HepG2 (cell line): Measurements from ENCODE around the gene NUP62. TPM values are rescaled to one million over a fixed set of nuclear protein-coding genes. Genes with fewer than 3 reads are reported as not detected.

ENCODE experiments used
- ADNP ChIP-seq: sonication (generic); formaldehyde crosslinking; IDR thresholded peaks from 2 replicates; pipeline ENCODE4 v1.4.0; 2020; ENCODE audit warnings: missing genetic modification reagents
- LCORL ChIP-seq, 2 experiments: fragments of 450-650 bp in 1 of 2; sonication (generic) in 1 of 2; formaldehyde crosslinking in 1 of 2; IDR thresholded peaks; 2 replicates each; pipeline versions ENCODE4 v1.5.0 to v1.6.1; 2017 to 2020; ENCODE audit warnings: antibody characterized with exemption in 1 of 2, missing genetic modification reagents in 1 of 2
- MAFK ChIP-seq, 2 experiments: IDR thresholded peaks in 1 of 2; conservative IDR thresholded peaks in 1 of 2; 2 replicates each; pipeline ENCODE4 v1.6.1; 2011; ENCODE audit warnings: improper control_type of control experiment in 2 of 2, low read length in 2 of 2
- MTA1 ChIP-seq: sonication (generic); formaldehyde crosslinking; IDR thresholded peaks from 2 replicates; pipeline ENCODE4 v1.4.0; 2020; ENCODE audit warnings: missing genetic modification reagents, mild to moderate bottlenecking, borderline replicate concordance
- MTF2 ChIP-seq: sonication (generic); formaldehyde crosslinking; IDR thresholded peaks from 2 replicates; pipeline ENCODE4 v1.5.0; 2020; ENCODE audit warnings: missing genetic modification reagents, borderline replicate concordance
- NCOR1 ChIP-seq: fragments of 200-600 bp; sonication (generic); IDR thresholded peaks from 2 replicates; pipeline ENCODE4 v1.7.0; 2017; ENCODE audit warnings: antibody characterized with exemption, low read length, borderline replicate concordance
- NFIC ChIP-seq: IDR thresholded peaks from 2 replicates; pipeline ENCODE4 v1.6.1; 2012; ENCODE audit warnings: mild to moderate bottlenecking, low read length, inconsistent platforms
- NFRKB ChIP-seq: fragments of 450-650 bp; IDR thresholded peaks from 2 replicates; pipeline ENCODE4 v1.6.1; 2017
- PHF21A ChIP-seq: sonication (generic); formaldehyde crosslinking; IDR thresholded peaks from 2 replicates; pipeline ENCODE4 v1.5.0; 2020; ENCODE audit warnings: mild to moderate bottlenecking, missing genetic modification reagents
- PHF8 ChIP-seq: sonication (generic); formaldehyde crosslinking; IDR thresholded peaks from 2 replicates; pipeline ENCODE4 v1.5.0; 2020; ENCODE audit warnings: missing genetic modification reagents
- STAT5B ChIP-seq: sonication (generic); formaldehyde crosslinking; IDR thresholded peaks from 2 replicates; pipeline ENCODE4 v1.4.0; 2020; ENCODE audit warnings: missing genetic modification reagents
- TBX2 ChIP-seq: sonication (generic); formaldehyde crosslinking; IDR thresholded peaks from 2 replicates; pipeline ENCODE4 v1.5.0; 2020; ENCODE audit warnings: missing genetic modification reagents, mild to moderate bottlenecking, borderline replicate concordance
- ZBTB7B ChIP-seq: sonication (generic); formaldehyde crosslinking; IDR thresholded peaks from 2 replicates; pipeline ENCODE4 v1.4.0; 2020; ENCODE audit warnings: missing genetic modification reagents
- ZFX ChIP-seq: sonication (generic); formaldehyde crosslinking; IDR thresholded peaks from 2 replicates; pipeline ENCODE4 v1.4.0; 2020; ENCODE audit warnings: mild to moderate bottlenecking, low read depth, missing genetic modification reagents, moderate library complexity
- ZNF230 ChIP-seq: sonication (generic); formaldehyde crosslinking; IDR thresholded peaks from 2 replicates; pipeline ENCODE4 v1.4.0; 2020; ENCODE audit warnings: mild to moderate bottlenecking, missing genetic modification reagents
- ZNF264 ChIP-seq: sonication (generic); formaldehyde crosslinking; IDR thresholded peaks from 2 replicates; pipeline ENCODE4 v1.4.0; 2020; ENCODE audit warnings: missing genetic modification reagents
- ZNF30 ChIP-seq: sonication (generic); formaldehyde crosslinking; IDR thresholded peaks from 2 replicates; pipeline ENCODE4 v1.5.0; 2020; ENCODE audit warnings: mild to moderate bottlenecking, missing genetic modification reagents
- ZNF543 ChIP-seq: sonication (generic); formaldehyde crosslinking; IDR thresholded peaks from 2 replicates; pipeline ENCODE4 v1.4.0; 2020; ENCODE audit warnings: mild to moderate bottlenecking, missing genetic modification reagents
- ZNF841 ChIP-seq: sonication (generic); formaldehyde crosslinking; IDR thresholded peaks from 2 replicates; pipeline ENCODE4 v1.8.1; 2023; ENCODE audit warnings: missing genetic modification reagents, borderline replicate concordance
- polyA plus RNA-seq, 8 experiments: library from polyadenylated mRNA; depleted of rRNA in 3 of 8; stranded (reverse) in 7 of 8; unstranded in 1 of 8; fragments of >200 nt; fragmentation: Illumina TruSeq in 4 of 8; extraction: Trizol in 4 of 8; gene quantifications; 2 replicates each; pipeline versions ENCODE4 v1.2.1 to v1.2.3, GENCODE V29; 2011 to 2016; ENCODE audit warnings: low read depth in 4 of 8, missing spikeins in 1 of 8, mixed read lengths in 1 of 8; ENCODE audit not compliant: insufficient read depth in 1 of 8
- total RNA-seq, 5 experiments: library from RNA; depleted of rRNA; stranded (reverse); fragments of >200 nt; fragmentation: Illumina TruSeq; extraction: Trizol; gene quantifications; 2 replicates each; pipeline ENCODE4 v1.2.3, GENCODE V29; 2016; ENCODE audit warnings: low read depth in 1 of 5
- TF ChIP-seq, protein P1 (sequence below): sonication (generic); formaldehyde crosslinking; IDR thresholded peaks from 2 replicates; pipeline ENCODE4 v1.8.1; 2023; ENCODE audit warnings: missing genetic modification reagents, mild to moderate bottlenecking, borderline replicate concordance
- TF ChIP-seq, protein P2 (sequence below): sonication (generic); formaldehyde crosslinking; IDR thresholded peaks from 2 replicates; pipeline ENCODE4 v1.4.0; 2020; ENCODE audit warnings: mild to moderate bottlenecking, missing genetic modification reagents
- TF ChIP-seq, protein P3 (sequence below): sonication (generic); formaldehyde crosslinking; IDR thresholded peaks from 2 replicates; pipeline ENCODE4 v1.5.1; 2020; ENCODE audit warnings: missing genetic modification reagents, mild to moderate bottlenecking, borderline replicate concordance
- TF ChIP-seq, protein P4 (sequence below): sonication (generic); formaldehyde crosslinking; IDR thresholded peaks from 2 replicates; pipeline ENCODE4 v1.4.0; 2020; ENCODE audit warnings: missing genetic modification reagents, borderline replicate concordance

Gene NUP62
- total and polyA plus RNA-seq, 2 of the 13 experiments (the other 11 are each of a cell fraction or from before 2014, with no cell fraction given): 16.5 to 41.5 TPM

DNA sequence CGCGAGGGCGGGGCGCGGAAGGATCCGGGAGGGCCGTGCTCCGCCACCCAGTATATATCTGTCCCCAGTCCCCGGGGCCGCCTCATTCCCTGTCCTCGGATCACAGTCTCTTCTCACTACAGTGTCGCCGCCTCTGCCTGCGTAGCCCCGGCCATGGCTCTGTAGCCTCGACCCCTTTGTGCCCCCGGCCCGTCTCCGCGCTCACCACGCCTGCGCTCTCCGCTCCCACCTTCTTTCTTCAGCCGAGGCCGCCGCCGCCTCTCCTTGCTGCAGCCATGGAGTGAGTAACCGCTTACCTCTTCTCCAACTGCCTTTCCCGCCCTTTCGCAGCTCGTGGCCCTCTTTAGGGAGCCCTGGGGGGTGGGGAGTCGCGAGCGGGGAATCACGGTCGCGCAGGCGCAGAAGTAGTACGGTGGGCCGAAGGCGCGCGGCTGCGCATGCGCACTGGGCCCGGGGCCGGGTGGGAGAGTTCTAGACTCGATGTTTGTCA lies at the start of gene NUP62, which contains the start of gene ATF5 (continued):
- TF ChIP-seq, protein P1, sequence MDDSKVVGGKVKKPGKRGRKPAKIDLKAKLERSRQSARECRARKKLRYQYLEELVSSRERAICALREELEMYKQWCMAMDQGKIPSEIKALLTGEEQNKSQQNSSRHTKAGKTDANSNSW (CRISPR knock-in tag): no peak; the same call in 1 of the 2 replicates
- peak; percentile 83 for TF ChIP-seq STAT5B (CRISPR knock-in tag)
- TF ChIP-seq ZNF230: peak; percentile 97; the same call in 1 of the 2 replicates
- TF ChIP-seq ZNF841 (CRISPR knock-in tag): 0 out of 2 replicates have a peak, but pooled peaks have one; percentile 11
- TF ChIP-seq ZNF543 (CRISPR knock-in tag): no peak; the same call in 1 of the 2 replicates
- no peak for TF ChIP-seq NFIC
- TF ChIP-seq, protein P2, sequence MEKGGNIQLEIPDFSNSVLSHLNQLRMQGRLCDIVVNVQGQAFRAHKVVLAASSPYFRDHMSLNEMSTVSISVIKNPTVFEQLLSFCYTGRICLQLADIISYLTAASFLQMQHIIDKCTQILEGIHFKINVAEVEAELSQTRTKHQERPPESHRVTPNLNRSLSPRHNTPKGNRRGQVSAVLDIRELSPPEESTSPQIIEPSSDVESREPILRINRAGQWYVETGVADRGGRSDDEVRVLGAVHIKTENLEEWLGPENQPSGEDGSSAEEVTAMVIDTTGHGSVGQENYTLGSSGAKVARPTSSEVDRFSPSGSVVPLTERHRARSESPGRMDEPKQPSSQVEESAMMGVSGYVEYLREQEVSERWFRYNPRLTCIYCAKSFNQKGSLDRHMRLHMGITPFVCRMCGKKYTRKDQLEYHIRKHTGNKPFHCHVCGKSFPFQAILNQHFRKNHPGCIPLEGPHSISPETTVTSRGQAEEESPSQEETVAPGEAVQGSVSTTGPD (CRISPR knock-in tag): peak; percentile 12; the same call in 1 of the 2 replicates
- no peak for TF ChIP-seq MTF2
- TF ChIP-seq TBX2: no peak; the same call in 1 of the 2 replicates
- peak; percentile 93 for TF ChIP-seq ZNF30 (CRISPR knock-in tag)
- TF ChIP-seq, protein P3, sequence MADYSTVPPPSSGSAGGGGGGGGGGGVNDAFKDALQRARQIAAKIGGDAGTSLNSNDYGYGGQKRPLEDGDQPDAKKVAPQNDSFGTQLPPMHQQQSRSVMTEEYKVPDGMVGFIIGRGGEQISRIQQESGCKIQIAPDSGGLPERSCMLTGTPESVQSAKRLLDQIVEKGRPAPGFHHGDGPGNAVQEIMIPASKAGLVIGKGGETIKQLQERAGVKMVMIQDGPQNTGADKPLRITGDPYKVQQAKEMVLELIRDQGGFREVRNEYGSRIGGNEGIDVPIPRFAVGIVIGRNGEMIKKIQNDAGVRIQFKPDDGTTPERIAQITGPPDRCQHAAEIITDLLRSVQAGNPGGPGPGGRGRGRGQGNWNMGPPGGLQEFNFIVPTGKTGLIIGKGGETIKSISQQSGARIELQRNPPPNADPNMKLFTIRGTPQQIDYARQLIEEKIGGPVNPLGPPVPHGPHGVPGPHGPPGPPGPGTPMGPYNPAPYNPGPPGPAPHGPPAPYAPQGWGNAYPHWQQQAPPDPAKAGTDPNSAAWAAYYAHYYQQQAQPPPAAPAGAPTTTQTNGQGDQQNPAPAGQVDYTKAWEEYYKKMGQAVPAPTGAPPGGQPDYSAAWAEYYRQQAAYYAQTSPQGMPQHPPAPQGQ (CRISPR knock-in tag): 0 out of 2 replicates have a peak, but pooled peaks have one; percentile 22
- no peak for TF ChIP-seq MAFK (conservative IDR thresholded peaks at IDR 0.05 in 1 of 2, IDR thresholded peaks at IDR 0.05 in 1 of 2; ENCODE audit: low read length in 2 of 2)
- TF ChIP-seq NCOR1: no peak
- no peak for TF ChIP-seq LCORL (IDR thresholded peaks at IDR 0.05)
- 0 out of 2 replicates have a peak, but pooled peaks have one; percentile 31 for TF ChIP-seq LCORL (CRISPR knock-in tag; IDR thresholded peaks at IDR 0.05)
- TF ChIP-seq MTA1: 0 out of 2 replicates have a peak, but pooled peaks have one; percentile 33
- TF ChIP-seq, protein P4, sequence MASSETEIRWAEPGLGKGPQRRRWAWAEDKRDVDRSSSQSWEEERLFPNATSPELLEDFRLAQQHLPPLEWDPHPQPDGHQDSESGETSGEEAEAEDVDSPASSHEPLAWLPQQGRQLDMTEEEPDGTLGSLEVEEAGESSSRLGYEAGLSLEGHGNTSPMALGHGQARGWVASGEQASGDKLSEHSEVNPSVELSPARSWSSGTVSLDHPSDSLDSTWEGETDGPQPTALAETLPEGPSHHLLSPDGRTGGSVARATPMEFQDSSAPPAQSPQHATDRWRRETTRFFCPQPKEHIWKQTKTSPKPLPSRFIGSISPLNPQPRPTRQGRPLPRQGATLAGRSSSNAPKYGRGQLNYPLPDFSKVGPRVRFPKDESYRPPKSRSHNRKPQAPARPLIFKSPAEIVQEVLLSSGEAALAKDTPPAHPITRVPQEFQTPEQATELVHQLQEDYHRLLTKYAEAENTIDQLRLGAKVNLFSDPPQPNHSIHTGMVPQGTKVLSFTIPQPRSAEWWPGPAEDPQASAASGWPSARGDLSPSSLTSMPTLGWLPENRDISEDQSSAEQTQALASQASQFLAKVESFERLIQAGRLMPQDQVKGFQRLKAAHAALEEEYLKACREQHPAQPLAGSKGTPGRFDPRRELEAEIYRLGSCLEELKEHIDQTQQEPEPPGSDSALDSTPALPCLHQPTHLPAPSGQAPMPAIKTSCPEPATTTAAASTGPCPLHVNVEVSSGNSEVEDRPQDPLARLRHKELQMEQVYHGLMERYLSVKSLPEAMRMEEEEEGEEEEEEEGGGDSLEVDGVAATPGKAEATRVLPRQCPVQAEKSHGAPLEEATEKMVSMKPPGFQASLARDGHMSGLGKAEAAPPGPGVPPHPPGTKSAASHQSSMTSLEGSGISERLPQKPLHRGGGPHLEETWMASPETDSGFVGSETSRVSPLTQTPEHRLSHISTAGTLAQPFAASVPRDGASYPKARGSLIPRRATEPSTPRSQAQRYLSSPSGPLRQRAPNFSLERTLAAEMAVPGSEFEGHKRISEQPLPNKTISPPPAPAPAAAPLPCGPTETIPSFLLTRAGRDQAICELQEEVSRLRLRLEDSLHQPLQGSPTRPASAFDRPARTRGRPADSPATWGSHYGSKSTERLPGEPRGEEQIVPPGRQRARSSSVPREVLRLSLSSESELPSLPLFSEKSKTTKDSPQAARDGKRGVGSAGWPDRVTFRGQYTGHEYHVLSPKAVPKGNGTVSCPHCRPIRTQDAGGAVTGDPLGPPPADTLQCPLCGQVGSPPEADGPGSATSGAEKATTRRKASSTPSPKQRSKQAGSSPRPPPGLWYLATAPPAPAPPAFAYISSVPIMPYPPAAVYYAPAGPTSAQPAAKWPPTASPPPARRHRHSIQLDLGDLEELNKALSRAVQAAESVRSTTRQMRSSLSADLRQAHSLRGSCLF: no peak
- TF ChIP-seq ZNF264 (CRISPR knock-in tag): peak; percentile 79; the same call in 1 of the 2 replicates
- TF ChIP-seq PHF8 (CRISPR knock-in tag): peak; percentile 94
- TF ChIP-seq PHF21A (CRISPR knock-in tag): peak; percentile 53; the same call in 1 of the 2 replicates
- peak; percentile 58 for TF ChIP-seq ZBTB7B (CRISPR knock-in tag)
- no peak for TF ChIP-seq ADNP (CRISPR knock-in tag)
- no peak for TF ChIP-seq NFRKB
- TF ChIP-seq ZFX (CRISPR knock-in tag): peak; percentile 89
